ENCODE data around the gene CNTRL.
A peak's percentile ranks its signal among the peaks of the same experiment; 100 is the strongest.
"Not testable (repeated sequence)": the region's sequence is repeated elsewhere in the genome, so short reads cannot be mapped to it uniquely, and the experiment has no call there.

CNTRL gene

DNA sequence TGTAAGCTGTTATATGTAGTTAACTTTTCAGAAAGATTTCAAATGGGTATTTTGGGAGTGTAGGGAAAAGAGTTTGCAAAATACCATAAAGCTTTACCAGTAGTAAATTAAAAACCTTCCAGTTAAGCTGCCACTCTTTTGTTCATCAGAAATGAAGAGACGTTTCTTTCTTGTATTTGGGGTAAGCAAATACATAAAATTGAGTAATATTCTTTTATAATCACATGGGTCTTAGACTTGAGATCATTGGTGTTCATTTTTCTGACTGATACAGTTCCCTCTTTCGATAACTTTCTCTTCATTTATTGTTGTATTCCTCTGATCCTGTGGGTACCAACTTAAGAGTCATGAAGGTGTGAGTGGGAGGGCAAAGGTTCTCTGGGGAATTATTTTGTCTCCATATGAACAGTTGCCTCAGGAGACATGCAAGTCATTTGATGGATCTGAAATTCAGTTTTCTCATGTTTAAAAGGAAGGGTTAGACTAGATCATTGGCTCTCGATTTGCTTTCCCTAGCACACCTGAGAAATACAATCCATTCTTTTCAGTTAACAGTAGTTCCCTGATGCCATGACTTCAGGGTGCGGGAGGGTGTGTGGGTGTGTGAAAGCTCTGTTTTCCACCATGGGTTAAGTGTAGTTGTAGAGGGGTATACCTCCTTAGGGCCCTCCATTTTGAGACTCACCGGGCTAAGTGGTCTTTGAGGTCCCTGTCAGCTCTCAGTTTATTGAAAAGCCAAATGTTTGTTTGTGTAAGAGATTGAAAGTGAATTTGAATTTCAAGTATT is 47.7 kb downstream of the CNTRL start:
- DNase-seq (ENCODE audit: low read depth, low spot score): no peak
- no peak overlapping the region for H3K4me3 ChIP-seq (ENCODE audit: low read length)

DNA sequence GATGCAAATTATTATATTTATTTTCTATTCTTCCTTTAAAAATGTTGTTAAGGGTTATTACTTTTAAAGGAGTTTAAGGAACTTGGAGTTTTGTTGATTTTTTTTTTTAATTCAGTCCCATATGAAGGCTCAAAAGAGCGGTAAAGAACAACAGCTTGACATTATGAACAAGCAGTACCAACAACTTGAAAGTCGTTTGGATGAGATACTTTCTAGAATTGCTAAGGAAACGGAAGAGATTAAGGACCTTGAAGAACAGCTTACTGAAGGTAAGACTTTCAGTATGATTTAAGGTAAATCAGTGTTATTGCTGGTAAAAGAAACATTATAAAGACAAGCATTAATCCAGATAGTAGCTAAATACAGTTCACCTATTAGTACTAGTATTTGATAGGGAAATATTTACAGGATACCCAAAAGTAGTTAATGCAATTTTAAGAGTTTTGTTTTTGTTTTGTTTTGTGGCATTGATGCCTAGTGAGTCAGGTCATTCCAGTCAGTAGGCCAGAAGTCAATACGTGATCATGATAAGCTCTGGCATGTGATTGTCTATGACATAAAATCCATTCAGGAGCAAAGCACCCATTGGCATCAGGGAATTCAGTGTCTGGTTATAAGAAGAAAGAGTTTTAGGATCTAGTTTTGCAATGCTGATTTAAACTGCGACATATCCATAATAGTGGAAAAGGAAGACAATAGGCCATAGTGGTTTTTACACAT is 49.2 kb downstream of the CNTRL start:
- no peak overlapping the region for H3K4me3 ChIP-seq (ENCODE audit: low read length)
- no peak for DNase-seq (ENCODE audit: low read depth, low spot score)

DNA sequence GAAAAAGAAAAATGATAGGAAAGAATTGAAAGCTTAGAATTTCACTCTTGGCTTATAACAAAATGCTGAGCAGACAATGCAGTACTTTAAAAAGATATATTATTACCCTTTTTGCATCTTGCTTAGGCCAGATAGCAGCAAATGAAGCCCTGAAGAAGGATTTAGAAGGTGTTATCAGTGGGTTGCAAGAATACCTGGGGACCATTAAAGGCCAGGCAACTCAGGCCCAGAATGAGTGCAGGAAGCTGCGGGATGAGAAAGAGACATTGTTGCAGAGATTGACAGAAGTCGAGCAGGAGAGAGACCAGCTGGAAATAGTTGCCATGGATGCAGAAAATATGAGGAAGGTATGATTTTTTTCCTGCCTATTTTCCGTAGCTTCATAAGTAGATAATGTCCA is 50.8 kb downstream of the CNTRL start:
- H3K4me3 ChIP-seq (ENCODE audit: low read length): no peak overlapping the region
- no peak for DNase-seq (ENCODE audit: low read depth, low spot score)

DNA sequence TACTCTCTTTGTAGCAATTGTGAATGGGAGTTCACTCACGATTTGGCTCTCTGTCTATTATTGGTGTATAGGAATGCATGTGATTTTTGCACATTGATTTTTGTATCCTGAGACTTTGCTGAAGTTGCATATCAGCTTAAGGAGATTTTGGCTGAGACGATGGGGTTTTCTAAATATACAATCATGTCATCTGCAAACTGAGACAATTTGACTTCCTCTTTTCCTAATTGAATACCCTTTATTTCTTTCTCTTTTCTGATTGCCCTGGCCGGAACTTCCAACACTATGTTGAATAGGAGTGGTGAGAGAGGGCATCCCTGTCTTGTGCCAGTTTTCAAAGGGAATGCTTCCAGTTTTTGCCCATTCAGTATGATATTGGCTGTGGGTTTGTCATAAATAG is 54.6 kb downstream of the CNTRL start:
- H3K4me3 ChIP-seq (ENCODE audit: low read length); DNase-seq (ENCODE audit: low read depth, low spot score): not testable (repeated sequence)

DNA sequence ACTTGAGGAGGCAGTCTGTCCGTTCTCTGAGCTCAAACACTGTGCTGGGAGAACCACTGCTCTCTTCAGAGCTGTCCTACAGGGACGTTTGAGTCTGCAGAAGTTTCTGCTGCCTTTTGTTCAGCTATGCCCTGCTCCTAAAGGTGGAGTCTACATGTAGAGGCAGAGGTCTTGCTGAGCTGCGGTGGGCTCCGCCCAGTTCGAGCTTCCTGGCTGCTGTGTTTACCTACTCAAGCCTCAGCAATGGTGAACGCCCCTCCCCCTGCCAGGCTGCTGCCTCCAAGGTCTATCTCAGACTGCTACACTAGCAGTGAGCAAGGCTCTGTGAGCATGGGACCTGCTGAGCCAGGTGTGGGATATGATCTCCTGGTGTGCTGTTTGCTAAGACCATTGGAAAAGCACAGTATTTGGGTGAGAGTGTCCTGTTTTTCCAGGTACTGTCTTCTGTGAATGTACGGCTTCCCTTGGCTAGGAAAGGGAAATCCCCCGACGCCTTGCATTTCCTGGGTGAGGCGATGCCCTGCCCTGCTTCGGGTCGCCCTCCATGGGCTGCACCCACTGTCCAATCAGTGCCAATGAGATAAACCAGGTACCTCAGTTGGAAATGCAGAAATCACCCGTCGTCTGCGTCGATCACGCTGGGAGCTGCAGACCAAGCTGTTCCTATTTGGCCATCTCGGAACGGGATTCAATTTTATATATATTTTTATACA is 58.5 kb downstream of the CNTRL start:
- H3K4me3 ChIP-seq (ENCODE audit: low read length): no peak overlapping the region
- peak; percentile 56 for DNase-seq (ENCODE audit: low read depth, low spot score)

DNA sequence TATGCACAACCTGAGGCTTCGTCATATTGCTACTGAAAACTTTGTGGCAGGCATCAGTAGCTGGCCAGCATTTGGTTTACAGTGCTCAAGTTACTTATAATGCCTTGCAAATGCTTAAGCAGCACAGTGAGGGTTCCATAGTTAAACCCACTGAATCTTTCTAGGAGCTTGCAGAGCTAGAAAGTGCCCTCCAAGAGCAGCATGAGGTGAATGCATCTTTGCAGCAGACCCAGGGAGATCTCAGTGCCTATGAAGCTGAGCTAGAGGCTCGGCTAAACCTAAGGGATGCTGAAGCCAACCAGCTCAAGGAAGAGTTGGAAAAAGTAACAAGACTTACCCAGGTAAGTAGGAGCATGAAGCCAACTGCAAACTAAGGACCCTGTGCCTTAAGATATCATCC is 60.9 kb downstream of the CNTRL start:
- no peak for DNase-seq (ENCODE audit: low read depth, low spot score)
- H3K4me3 ChIP-seq (ENCODE audit: low read length): no peak overlapping the region

DNA sequence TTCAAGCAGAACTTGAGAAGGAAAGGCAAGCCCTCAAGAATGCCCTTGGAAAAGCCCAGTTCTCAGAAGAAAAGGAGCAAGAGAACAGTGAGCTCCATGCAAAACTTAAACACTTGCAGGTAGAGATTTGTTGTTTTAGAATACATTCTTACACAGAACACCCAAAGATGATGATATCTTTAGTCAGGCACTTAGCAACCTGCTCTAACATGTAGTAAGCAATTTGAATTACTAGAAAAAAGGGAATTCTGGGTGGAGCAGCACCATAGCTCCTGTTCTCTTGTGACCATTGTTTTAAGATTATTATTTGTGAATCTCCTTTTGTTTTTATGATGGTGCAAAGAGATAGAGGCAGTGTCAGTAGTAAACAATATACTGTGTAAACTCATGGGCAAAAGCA is 63.8 kb downstream of the CNTRL start:
- no peak for DNase-seq (ENCODE audit: low read depth, low spot score)
- no peak overlapping the region for H3K4me3 ChIP-seq (ENCODE audit: low read length)

DNA sequence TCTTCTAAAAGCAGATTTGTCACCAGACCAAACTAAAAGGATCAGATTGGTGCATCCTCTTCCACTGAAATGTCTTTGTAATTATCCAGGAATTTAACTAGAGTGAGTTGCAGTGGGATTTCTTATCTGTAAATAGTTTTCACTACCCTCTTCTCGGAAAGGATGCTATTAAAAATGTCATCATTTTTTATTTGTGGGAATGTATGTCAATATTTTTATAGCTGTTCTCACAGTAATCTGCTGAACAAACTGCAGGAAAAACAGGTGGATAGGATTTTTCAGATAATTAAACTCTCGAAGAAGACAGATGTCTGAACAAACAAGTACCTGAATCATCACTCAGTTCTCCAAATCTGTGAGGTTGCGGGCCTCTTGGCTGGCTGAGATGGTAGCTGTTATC is 64.2 kb downstream of the CNTRL start:
- DNase-seq (ENCODE audit: low read depth, low spot score): no peak
- H3K4me3 ChIP-seq (ENCODE audit: low read length): no peak overlapping the region

DNA sequence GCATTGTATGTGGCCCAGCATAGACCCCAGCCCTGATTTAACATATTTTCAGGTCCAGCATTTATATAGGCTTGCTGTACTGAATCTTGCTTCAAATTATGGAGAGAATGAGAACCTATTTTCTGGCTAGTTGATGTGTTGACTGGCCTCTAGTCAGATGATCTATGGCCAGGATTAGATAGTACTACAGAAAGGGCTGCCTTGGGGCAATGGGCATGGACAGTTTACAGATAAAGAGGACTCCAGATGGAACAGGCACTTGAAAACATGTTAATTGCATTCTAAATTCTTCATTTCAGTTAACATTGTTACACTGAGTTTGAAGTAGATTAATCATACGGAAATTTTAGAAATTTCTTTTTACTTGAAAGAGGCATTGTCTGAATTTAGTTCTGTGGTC is 65.4 kb downstream of the CNTRL start:
- DNase-seq (ENCODE audit: low read depth, low spot score): no peak

DNA sequence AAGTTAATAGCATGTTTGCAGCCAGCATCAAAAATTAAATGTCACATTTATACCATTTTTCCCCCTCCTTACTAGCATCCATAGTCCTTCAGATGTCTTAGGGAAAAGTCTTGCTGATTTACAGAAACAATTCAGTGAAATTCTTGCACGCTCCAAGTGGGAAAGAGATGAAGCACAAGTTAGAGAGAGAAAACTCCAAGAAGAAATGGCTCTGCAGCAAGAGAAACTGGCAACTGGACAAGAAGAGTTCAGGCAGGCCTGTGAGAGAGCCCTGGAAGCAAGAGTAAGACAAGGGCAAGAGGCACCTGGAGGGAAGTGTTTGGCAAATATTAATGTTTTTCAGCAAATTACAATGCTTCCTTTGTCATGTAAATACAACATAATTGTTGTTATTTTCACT is 66.6 kb downstream of the CNTRL start:
- H3K4me3 ChIP-seq (ENCODE audit: low read length): no peak overlapping the region
- no peak for DNase-seq (ENCODE audit: low read depth, low spot score)

More for the DNA sequence above, 65.4 kb downstream of the CNTRL start:
- H3K4me3 ChIP-seq (ENCODE audit: low read length): no peak overlapping the region

DNA sequence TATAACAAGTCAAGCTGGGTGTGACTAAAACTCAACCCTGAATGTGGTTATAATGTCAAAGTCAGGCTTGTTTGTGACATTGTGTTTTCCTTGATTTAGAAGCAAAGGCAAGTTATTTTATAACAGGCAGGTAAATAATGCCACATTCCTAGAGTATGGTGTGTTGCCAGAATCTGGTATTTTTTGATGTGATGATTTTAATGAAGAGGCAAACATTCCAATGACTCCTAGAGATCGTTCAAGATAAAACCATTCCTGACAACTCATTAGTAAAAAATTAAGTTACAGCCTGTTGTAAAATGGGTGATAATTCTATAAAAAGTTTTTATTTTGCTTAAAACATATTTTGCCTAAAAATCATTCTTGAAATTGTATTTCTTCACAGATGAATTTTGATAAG is 67.0 kb downstream of the CNTRL start:
- no peak overlapping the region for H3K4me3 ChIP-seq (ENCODE audit: low read length)
- no peak for DNase-seq (ENCODE audit: low read depth, low spot score)

DNA sequence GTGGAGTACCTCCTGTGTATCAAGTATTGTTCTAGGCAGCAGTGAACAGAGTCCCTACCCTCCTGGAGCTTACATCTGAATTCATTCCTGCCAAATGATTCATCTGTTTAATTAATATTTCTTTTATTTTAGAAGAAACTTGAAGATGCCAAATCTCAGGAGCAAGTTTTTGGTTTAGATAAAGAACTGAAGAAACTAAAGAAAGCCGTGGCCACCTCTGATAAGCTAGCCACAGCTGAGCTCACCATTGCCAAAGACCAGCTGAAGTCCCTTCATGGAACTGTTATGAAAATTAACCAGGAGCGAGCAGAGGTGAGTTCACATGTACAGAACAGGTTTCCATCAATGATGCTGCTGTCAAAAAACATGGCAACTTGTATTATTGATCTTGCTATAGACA is 69.0 kb downstream of the CNTRL start:
- H3K4me3 ChIP-seq (ENCODE audit: low read length): no peak overlapping the region
- no peak for DNase-seq (ENCODE audit: low read depth, low spot score)

DNA sequence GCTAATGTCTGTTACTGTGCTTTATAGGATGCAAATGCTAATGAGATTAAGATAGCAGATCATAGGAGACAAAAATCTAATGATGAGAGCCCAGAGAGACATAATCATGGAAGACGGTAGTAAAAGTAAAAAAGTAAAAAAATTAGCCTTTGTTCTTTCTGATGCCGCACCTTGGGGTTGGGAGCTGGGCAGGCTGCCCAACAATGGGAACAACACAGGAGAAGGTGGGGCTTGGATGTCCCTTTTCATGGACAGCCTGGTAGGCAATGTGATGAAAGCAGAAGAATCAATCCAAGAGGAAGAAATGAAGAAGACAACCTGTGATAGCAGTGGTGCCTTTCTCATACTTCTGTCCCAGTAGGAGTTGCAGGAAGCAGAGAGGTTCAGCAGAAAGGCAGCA is 69.7 kb downstream of the CNTRL start:
- H3K4me3 ChIP-seq (ENCODE audit: low read length): no peak overlapping the region
- DNase-seq (ENCODE audit: low read depth, low spot score): no peak

DNA sequence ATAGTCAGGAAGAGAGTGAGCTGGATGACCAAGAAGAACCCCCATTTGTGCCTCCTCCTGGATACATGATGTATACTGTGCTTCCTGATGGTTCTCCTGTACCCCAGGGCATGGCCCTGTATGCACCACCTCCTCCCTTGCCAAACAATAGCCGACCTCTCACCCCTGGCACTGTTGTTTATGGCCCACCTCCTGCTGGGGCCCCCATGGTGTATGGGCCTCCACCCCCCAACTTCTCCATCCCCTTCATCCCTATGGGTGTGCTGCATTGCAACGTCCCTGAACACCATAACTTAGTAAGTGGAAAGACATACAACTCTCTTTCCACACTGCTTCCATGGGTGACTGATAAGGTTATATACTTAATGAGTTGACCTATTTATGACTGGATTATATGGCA is 75.4 kb downstream of the CNTRL start:
- no peak for DNase-seq (ENCODE audit: low read depth, low spot score)

DNA sequence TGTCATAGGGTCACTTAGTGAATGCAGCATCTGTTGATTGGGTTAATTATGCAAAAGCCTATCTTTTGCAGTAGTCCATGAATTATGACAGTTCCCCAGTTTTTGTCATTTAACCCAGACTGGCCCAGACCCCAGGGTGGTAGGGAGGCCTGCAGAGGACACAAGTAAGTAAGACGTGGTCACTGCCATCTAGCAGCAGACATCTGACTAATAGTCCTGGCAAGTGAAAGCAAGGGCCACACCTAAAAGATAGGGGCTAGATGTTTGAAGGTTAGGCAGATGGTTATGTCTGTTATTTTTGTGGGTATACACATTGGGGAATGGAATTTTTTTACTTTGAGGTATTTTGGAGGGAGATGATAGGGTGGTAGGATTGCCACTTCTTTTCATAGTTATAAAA is 78.9 kb downstream of the CNTRL start:
- DNase-seq (ENCODE audit: low read depth, low spot score): no peak
- H3K4me3 ChIP-seq (ENCODE audit: low read length): no peak overlapping the region

More for the DNA sequence above, 75.4 kb downstream of the CNTRL start:
- no peak overlapping the region for H3K4me3 ChIP-seq (ENCODE audit: low read length)

DNA sequence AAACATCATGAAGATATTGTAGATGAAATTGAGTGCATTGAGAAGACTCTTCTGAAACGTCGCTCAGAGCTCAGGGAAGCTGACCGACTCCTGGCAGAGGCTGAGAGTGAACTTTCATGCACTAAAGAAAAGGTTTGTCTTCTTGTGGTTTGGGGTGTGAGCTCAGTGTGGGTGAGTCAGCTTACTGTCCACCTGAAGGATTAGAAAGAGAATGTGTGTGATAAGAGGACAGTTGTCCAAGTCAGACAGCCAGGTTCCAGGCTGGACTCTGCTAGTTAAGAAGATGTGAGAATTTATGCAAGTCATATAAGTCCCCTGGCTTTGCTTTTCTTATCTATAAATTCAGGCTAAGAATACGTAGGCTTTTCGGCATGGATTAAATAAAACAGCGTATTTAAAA is 80.0 kb downstream of the CNTRL start:
- no peak for DNase-seq (ENCODE audit: low read depth, low spot score)
- no peak overlapping the region for H3K4me3 ChIP-seq (ENCODE audit: low read length)

DNA sequence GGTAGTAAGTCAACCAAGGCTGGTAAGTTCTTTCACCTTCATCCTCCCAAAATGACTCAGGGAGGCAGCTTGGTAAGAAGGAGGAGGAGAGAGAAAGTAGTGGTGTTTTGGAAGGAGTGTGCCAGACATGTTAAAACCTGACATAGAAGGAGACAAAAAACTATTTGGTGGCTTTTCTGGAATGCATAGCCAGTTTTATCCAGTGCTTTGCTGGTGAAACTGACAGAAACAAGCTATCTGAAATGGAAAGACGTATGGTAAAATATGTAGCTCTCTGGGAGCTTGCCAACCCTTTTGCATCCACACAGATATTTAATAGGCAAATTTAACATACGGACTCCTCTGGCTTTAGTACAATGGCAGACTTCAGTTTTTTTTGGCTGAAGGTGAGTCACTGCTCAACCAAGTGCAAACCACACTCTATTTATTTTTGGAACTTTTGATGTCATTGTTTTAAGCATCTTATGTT is 81.5 kb downstream of the CNTRL start:
- DNase-seq (ENCODE audit: low read depth, low spot score): no peak
- H3K4me3 ChIP-seq (ENCODE audit: low read length): no peak overlapping the region

DNA sequence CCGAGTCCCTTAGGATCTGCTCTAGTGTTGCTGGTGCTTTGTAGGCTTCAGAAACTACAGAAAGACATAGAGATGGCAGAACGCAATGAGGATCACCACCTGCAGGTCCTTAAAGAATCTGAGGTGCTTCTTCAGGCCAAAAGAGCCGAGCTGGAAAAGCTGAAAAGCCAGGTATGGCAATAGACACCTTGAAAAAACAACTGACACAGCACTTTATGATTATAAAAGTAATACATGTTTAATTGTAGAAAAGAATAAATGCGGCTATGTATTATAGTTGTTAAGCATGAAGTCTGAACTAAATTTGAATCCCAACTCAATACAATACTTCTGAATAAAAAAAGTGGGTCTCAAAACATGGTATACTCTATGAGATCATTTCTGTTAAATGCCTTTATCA is 83.2 kb downstream of the CNTRL start:
- no peak for DNase-seq (ENCODE audit: low read depth, low spot score)
- H3K4me3 ChIP-seq (ENCODE audit: low read length): no peak overlapping the region

DNA sequence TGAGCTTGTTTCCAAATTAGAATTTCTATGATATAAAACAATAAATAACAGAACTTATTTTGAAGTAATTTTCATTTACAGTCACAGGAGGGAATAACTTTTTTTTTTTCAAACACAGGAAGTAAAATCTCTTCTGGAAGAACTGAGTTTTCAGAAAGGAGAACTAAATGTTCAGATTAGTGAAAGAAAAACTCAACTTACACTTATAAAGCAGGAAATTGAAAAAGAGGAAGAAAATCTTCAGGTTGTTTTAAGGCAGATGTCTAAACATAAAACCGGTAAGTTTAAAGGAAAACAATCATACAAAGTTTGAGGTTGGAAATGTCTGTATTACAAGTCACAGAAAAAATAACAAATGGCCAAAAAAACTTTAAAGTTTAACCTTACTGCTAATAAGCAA is 85.3 kb downstream of the CNTRL start:
- DNase-seq (ENCODE audit: low read depth, low spot score): no peak
- no peak overlapping the region for H3K4me3 ChIP-seq (ENCODE audit: low read length)

DNA sequence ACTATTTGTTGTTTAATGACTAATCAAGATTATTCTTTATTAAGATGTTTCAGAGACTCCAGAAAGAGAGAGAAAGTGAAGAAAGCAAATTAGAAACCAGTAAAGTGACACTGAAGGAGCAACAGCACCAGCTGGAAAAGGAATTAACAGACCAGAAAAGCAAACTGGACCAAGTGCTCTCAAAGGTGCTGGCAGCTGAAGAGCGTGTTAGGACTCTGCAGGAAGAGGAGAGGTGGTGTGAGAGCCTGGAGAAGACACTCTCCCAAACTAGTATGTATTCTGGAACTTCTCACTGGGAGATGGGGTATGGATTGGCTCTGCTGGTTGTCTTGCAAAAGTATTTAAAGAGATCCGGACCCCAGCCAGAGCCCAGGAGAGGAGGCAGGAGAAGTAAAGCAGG is 93.3 kb downstream of the CNTRL start:
- H3K4me3 ChIP-seq (ENCODE audit: low read length): no peak overlapping the region
- DNase-seq (ENCODE audit: low read depth, low spot score): no peak

All from Jurkat, Clone E6-1 (cell line).